GM11168 (cell line): ENCODE data around the gene TLE4.
"Not testable (repeated sequence)": the region's sequence is repeated elsewhere in the genome, so short reads cannot be mapped to it uniquely, and the experiment has no call there.

Experiments
- in situ Hi-C: fragments of 300-500 bp; cut with MboI; formaldehyde crosslinking; loops from one replicate; pipeline ENCODE4 v1.12.0; 2022; ENCODE audit warnings: low sequenced_read_pairs; ENCODE audit not compliant: unreplicated experiment

TLE4 gene

DNA sequence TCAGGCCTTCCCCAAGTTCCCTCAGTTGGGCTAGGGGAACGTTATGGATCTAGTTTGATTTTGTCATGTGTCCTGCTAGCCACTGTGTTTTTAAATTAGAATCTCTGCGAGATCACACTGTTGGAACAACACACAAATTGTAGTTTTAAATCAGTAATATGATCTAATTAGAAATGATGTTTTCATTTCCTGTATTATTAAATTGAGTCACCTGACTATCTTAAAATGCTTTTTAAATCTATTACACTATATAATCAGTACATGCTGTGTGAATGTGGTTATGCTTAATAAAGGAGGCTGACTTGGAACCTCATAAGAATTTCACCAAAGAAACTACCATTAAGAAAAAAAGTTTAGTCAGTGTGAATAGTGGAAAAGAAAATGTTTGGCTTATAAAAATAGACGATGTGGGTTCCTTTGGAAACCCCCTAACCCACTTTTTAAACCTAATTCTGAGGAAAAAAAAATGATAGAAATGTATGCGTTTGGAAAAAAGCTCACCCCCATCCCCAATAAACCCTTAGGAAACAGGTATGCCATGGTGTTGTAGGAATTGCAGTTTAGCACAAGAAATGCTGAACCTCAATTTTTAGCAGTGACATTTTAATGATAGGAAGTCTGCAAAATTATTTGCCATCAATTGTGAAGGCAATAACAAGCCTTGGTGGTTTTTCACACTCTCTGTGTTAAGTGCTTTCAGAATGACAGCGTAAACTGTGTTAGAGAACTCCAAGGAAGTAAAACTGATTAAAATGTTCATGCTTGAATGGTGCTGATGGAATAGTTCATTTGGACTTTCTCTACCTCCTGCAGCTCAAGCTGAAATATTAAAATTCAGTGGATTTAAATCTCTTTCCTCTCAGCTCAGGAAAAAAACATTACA lies 59.0 kb downstream of the TLE4 start:
- in situ Hi-C loops = no loop called here

GRCh38 chr9:79632060-79632459 lies 60.3 kb downstream of the TLE4 start:
- in situ Hi-C loops = no loop called here

- in situ Hi-C loops = no loop called here
Observed at GRCh38 chr9:79632705-79633104, 60.9 kb downstream of the TLE4 start.

- in situ Hi-C loops = no loop called here
Observed at GRCh38 chr9:79633558-79633957, 61.8 kb downstream of the TLE4 start.

DNA sequence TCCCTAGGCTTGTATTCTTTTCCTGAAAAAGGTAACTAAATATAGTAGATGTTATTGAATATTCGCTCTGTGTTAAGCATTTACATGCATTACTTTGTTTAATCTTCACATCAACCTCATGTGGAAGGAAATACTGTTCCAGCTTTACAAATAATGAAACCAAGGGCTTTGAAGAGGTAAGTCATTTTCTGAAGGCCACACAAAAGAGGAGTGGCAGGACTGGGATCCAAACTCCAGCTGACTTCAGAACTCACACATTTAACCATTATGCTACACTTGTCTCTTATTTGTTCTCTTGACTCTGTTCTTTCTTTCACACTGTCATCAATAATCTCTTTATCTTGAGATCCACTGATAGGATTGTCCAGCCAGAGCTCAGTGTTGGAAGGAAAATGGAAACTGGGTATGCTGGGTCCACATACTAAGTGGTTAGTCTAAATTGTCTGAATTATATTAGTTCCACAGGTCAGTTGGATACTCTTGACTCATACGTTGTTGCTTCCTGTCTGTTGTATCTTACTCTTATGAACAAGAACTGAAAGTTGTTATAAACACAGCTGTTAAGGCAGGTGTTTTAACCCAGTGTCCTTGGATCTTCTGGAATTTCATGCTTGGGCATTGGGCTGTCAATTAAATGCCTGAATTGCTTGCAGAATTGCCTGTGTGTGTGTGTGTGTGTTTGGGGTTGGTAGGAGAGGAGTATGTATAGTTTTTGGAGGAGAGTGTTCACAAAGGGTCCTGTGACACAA lies 65.6 kb downstream of the TLE4 start:
- in situ Hi-C loops = no loop called here

DNA sequence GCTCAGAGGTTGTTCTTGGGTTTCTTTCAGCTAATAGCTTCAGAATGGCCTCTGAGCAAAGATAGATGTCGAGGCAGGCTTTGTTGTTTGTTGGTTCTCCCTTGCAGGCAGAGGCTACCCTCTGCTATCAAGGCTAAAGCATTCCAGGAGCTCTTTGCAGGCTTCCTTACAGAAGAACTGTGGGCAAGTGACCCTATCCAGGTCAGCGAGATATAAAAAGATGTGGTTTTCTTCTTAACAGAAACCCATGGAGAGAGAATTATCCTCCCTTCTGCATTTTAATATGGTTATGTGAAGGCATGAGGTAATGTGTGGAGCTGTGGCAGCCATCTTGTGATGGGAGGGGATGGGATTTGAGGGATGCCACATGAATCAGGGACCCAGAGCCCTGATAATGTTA lies 67.0 kb downstream of the TLE4 start:
- in situ Hi-C loops = no loop called here

DNA sequence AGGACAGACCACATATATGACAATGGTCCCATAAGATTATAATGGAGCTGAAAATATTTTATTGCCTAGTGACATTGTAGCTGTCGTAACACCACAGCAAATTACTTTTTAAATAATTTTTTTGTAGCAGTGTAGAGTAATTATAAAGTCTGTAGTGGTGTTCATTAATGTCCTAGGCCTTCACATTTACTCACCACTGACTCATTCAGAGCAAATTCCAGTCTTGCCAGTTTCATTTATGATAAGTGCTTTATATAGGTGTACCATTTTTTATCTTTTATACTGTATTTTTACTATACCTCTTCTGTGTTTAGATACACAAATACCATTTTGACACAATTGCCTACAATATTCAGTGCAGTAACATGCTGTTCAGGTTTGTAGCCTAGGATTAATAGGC lies 67.6 kb downstream of the TLE4 start:
- in situ Hi-C loops = no loop called here

- in situ Hi-C loops = not testable (repeated sequence)
Observed at GRCh38 chr9:79640067-79640466, 68.3 kb downstream of the TLE4 start.

GRCh38 chr9:79641070-79641469 lies 69.3 kb downstream of the TLE4 start:
- in situ Hi-C loops = no loop called here

GRCh38 chr9:79642671-79643070 lies 70.9 kb downstream of the TLE4 start:
- in situ Hi-C loops = no loop called here

DNA sequence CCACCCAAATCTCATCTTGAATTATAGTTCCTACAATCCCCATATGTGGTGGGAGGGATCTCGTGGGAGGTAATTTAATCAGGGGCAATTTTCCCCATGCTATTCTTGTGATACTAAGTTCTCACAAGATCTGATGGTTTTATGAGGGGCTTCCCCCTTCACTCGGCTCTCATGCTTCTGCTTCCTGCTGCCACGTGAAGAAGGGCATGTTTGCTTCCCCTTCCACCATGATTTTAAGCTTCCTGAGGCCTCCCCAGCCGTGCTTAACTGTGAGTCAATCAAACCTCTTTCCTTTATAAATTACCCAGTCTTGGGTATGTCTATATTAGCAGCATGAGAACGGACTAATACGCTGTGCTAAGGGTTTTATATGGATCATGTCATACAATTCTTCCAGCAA lies 72.3 kb downstream of the TLE4 start:
- in situ Hi-C loops = no loop called here

- in situ Hi-C loops = no loop called here
Observed at GRCh38 chr9:79644601-79645000, 72.8 kb downstream of the TLE4 start.

- in situ Hi-C loops = no loop called here
Observed at GRCh38 chr9:79645110-79645509, 73.3 kb downstream of the TLE4 start.

GRCh38 chr9:79646096-79646495 lies 74.3 kb downstream of the TLE4 start:
- in situ Hi-C loops = no loop called here

- in situ Hi-C loops = no loop called here
Observed at GRCh38 chr9:79651251-79651795, 79.6 kb downstream of the TLE4 start.

GRCh38 chr9:79652598-79652997 lies 80.8 kb downstream of the TLE4 start:
- in situ Hi-C loops = no loop called here

- in situ Hi-C loops = not testable (repeated sequence)
Observed at GRCh38 chr9:79654591-79655382, 83.0 kb downstream of the TLE4 start.

GRCh38 chr9:79655551-79655950 lies 83.8 kb downstream of the TLE4 start:
- in situ Hi-C loops = no loop called here

- in situ Hi-C loops = no loop called here
Observed at GRCh38 chr9:79656169-79656568, 84.4 kb downstream of the TLE4 start.

GRCh38 chr9:79657891-79658290 lies 86.1 kb downstream of the TLE4 start:
- in situ Hi-C loops = no loop called here
